GM18499 (cell line): Measurements from ENCODE around the gene CLIP1.
"Not testable (repeated sequence)": the region's sequence is repeated elsewhere in the genome, so short reads cannot be mapped to it uniquely, and the experiment has no call there.

Source experiments
- ATAC-seq: cut with Tn5 transposase; IDR thresholded peaks from one replicate; pipeline ENCODE4 v1.9.1; 2021; ENCODE audit warnings: moderate number of reproducible peaks; ENCODE audit not compliant: insufficient read depth, unreplicated experiment

Gene CLIP1

GRCh38 chr12:122266230-122266901, 156.1 kb downstream of the CLIP1 start, which contains the start of gene VPS33A:
TSS of gene VPS33A (minus strand) at chr12:122266494. CDS start at chr12:122266408, 86 bp downstream.
- ATAC-seq = no peak

GRCh38 chr12:122265886-122266229, 156.6 kb downstream of the CLIP1 start:
- no peak for ATAC-seq

- ATAC-seq = no peak
Observed at GRCh38 chr12:122265476-122265875, 157.0 kb downstream of the CLIP1 start.

- not testable (repeated sequence) for ATAC-seq
Observed at GRCh38 chr12:122260735-122261134, 161.7 kb downstream of the CLIP1 start.

- ATAC-seq = not testable (repeated sequence)
Observed at GRCh38 chr12:122258939-122259338, 163.5 kb downstream of the CLIP1 start.

- ATAC-seq = not testable (repeated sequence)
Observed at GRCh38 chr12:122258462-122258861, 164.0 kb downstream of the CLIP1 start.

- no peak for ATAC-seq
Observed at GRCh38 chr12:122250536-122250935, 171.9 kb downstream of the CLIP1 start.

- no peak for ATAC-seq
Observed at GRCh38 chr12:122250047-122250446, 172.4 kb downstream of the CLIP1 start.

GRCh38 chr12:122245553-122245952, 176.9 kb downstream of the CLIP1 start:
- ATAC-seq = no peak

GRCh38 chr12:122244565-122245371, 177.7 kb downstream of the CLIP1 start:
- ATAC-seq = no peak

- ATAC-seq = no peak
Observed at GRCh38 chr12:122243965-122244364, 178.5 kb downstream of the CLIP1 start.

GRCh38 chr12:122238861-122239260, 183.6 kb downstream of the CLIP1 start:
- ATAC-seq = no peak

GRCh38 chr12:122235741-122236140, 186.7 kb downstream of the CLIP1 start:
- ATAC-seq = no peak

- ATAC-seq = no peak
Observed at GRCh38 chr12:122232691-122233090, 189.8 kb downstream of the CLIP1 start.

- no peak for ATAC-seq
Observed at GRCh38 chr12:122230798-122231197, 191.7 kb downstream of the CLIP1 start.

GRCh38 chr12:122228092-122228491, 194.4 kb downstream of the CLIP1 start:
- no peak for ATAC-seq

GRCh38 chr12:122227341-122227740, 195.1 kb downstream of the CLIP1 start:
- no peak for ATAC-seq

GRCh38 chr12:122226366-122227125, 195.9 kb downstream of the CLIP1 start:
- peak; percentile 29 for ATAC-seq

- peak; percentile 76 for ATAC-seq
Observed at GRCh38 chr12:122225683-122226365, 196.6 kb downstream of the CLIP1 start, which contains the start of gene DIABLO. TSS of gene DIABLO (minus strand) at chr12:122226052. CDS start at chr12:122226014, 38 bp downstream.
